H1 (cell line): ENCODE measurements around the gene TRIM32. TPM values are rescaled to one million over a fixed set of nuclear protein-coding genes. Genes with fewer than 3 reads are reported as not detected.

ENCODE experiments used
- CTCF ChIA-PET: fragments of 300-600 bp; sonication (Branson Sonifier 250); formaldehyde crosslinking; loops from one replicate; lab custom pipeline; 2021; ENCODE audit not compliant: partially characterized antibody; lab: Charles Lee
- POLR2A ChIA-PET: fragments of 300-600 bp; sonication (Branson Sonifier 250); formaldehyde crosslinking; loops from one replicate; lab custom pipeline; 2021; ENCODE audit warnings: inconsistent platforms; ENCODE audit not compliant: partially characterized antibody; lab: Charles Lee
- DNase-seq, 2 experiments: peaks; one replicate each; pipeline versions ENCODE4 v3.0.0 to v3.0.0-alpha.2; 2010 to 2022; ENCODE audit warnings: low spot score in 2 of 2, low read depth in 1 of 2, mixed read lengths in 1 of 2
- FAIRE-seq: peaks from 2 replicates; lab custom pipeline; 2011; peaks lifted over from hg19 to GRCh38; lab: Jason Lieb, UNC
- H2AFZ ChIP-seq: 2 replicates; pipeline ENCODE4 v1.8.1; 2012; ENCODE audit warnings: low read length, inconsistent platforms
- H2AK5ac ChIP-seq: 2 replicates; pipeline ENCODE4 v1.6.1; 2013; ENCODE audit warnings: low read depth, low read length
- H2BK120ac ChIP-seq: replicated peaks from 2 replicates; pipeline ENCODE3; 2013; ENCODE audit warnings: low read depth, low read length, inconsistent platforms
- H2BK12ac ChIP-seq: 2 replicates; pipeline ENCODE4 v1.6.1; 2013; ENCODE audit warnings: low read depth, low read length
- H2BK15ac ChIP-seq: 2 replicates; pipeline ENCODE4 v1.6.1; 2013; ENCODE audit warnings: low read length
- H2BK20ac ChIP-seq: 2 replicates; pipeline ENCODE4 v1.6.1; 2013; ENCODE audit warnings: low read length
- H2BK5ac ChIP-seq: 2 replicates; pipeline ENCODE4 v1.6.1; 2013; ENCODE audit warnings: low read depth, low read length
- H3K14ac ChIP-seq: 2 replicates; pipeline ENCODE4 v1.6.1; 2013; ENCODE audit warnings: inconsistent platforms; ENCODE audit not compliant: insufficient read length
- H3K18ac ChIP-seq: 2 replicates; pipeline ENCODE4 v1.6.1; 2013; ENCODE audit warnings: low read length; ENCODE audit errors: extremely low read depth
- H3K23ac ChIP-seq: 2 replicates; pipeline ENCODE4 v1.6.1; 2013; ENCODE audit warnings: inconsistent platforms; ENCODE audit not compliant: insufficient read length
- H3K23me2 ChIP-seq: 2 replicates; pipeline ENCODE4 v1.6.1; 2013; ENCODE audit warnings: low read depth, low read length
- H3K27ac ChIP-seq: 2 replicates; pipeline ENCODE4 v1.6.1; 2011; ENCODE audit warnings: low read depth, low read length, inconsistent platforms
- H3K27me3 ChIP-seq, 4 experiments: replicated peaks in 1 of 4; 1 replicate in 1 of 4; 2 replicates in 3 of 4; pipeline versions ENCODE4 v1.6.1 to v1.8.1; 2011 to 2013; ENCODE audit warnings: low read length in 3 of 4, mild to moderate bottlenecking in 3 of 4, inconsistent platforms in 2 of 4, mixed read lengths in 2 of 4, moderate library complexity in 1 of 4; ENCODE audit not compliant: control insufficient read depth in 3 of 4, insufficient read depth in 3 of 4; ENCODE audit errors: extremely low read depth in 1 of 4
- H3K36me3 ChIP-seq, 4 experiments: 2 replicates each; pipeline versions ENCODE4 v1.6.1 to v1.8.1; 2011 to 2013; ENCODE audit warnings: mild to moderate bottlenecking in 4 of 4, low read length in 3 of 4, moderate library complexity in 2 of 4, control low read depth in 1 of 4, inconsistent platforms in 1 of 4; ENCODE audit not compliant: insufficient read depth in 4 of 4, control insufficient read depth in 2 of 4
- H3K4ac ChIP-seq: replicated peaks from 2 replicates; pipeline ENCODE3; 2013; ENCODE audit warnings: low read length, low read depth, mixed read lengths, inconsistent platforms; ENCODE audit not compliant: insufficient read length
- H3K4me1 ChIP-seq, 4 experiments: replicated peaks in 1 of 4; 1 replicate in 1 of 4; 2 replicates in 3 of 4; pipeline versions ENCODE4 v1.6.1 to v1.8.1; 2011 to 2013; ENCODE audit warnings: low read length in 3 of 4, inconsistent platforms in 2 of 4, mixed read lengths in 1 of 4; ENCODE audit not compliant: insufficient read depth in 4 of 4, control insufficient read depth in 3 of 4
- H3K4me2 ChIP-seq, 2 experiments: 2 replicates each; pipeline versions ENCODE4 v1.6.1 to v1.8.1; 2011 to 2013; ENCODE audit warnings: low read depth in 2 of 2, low read length in 2 of 2, control low read depth in 1 of 2, inconsistent platforms in 1 of 2, mild to moderate bottlenecking in 1 of 2; ENCODE audit not compliant: insufficient read depth in 1 of 2
- H3K4me3 ChIP-seq, 4 experiments: fragments of 200-600, 300-600 bp in 1 of 4; sonication (generic), shearing (Covaris generic), sonication (Bioruptor Twin) in 1 of 4; 2 replicates each; pipeline versions ENCODE4 v1.5.1 to v1.8.1; 2011 to 2016; ENCODE audit warnings: low read length in 4 of 4, low read depth in 3 of 4, control low read depth in 2 of 4, inconsistent platforms in 2 of 4, mild to moderate bottlenecking in 2 of 4, mixed read lengths in 1 of 4, moderate library complexity in 1 of 4; ENCODE audit not compliant: insufficient read depth in 2 of 4; ENCODE audit errors: extremely low read depth in 1 of 4
- H3K56ac ChIP-seq: replicated peaks from 2 replicates; pipeline ENCODE3; 2013; ENCODE audit warnings: low read depth, mild to moderate bottlenecking, mixed read lengths, low read length, inconsistent platforms; ENCODE audit not compliant: insufficient read length
- H3K79me1 ChIP-seq: 2 replicates; pipeline ENCODE4 v1.6.1; 2013; ENCODE audit warnings: low read depth, low read length, control low read depth
- H3K79me2 ChIP-seq, 2 experiments: 2 replicates each; pipeline versions ENCODE4 v1.6.1 to v1.8.1; 2012 to 2013; ENCODE audit warnings: low read length in 2 of 2, mild to moderate bottlenecking in 2 of 2, inconsistent platforms in 1 of 2; ENCODE audit not compliant: insufficient read depth in 2 of 2, control insufficient read depth in 1 of 2
- H3K9ac ChIP-seq, 4 experiments: replicated peaks in 1 of 4; 1 replicate in 1 of 4; 2 replicates in 3 of 4; pipeline versions ENCODE4 v1.6.1 to v1.8.1; 2011 to 2013; ENCODE audit warnings: low read depth in 3 of 4, low read length in 3 of 4, control low read depth in 2 of 4, mild to moderate bottlenecking in 2 of 4, moderate library complexity in 2 of 4, inconsistent platforms in 1 of 4; ENCODE audit errors: extremely low read depth in 1 of 4
- H3K9me3 ChIP-seq, 2 experiments: 2 replicates each; pipeline versions ENCODE4 v1.6.1 to v1.8.1; 2012 to 2013; ENCODE audit warnings: mild to moderate bottlenecking in 2 of 2, moderate library complexity in 2 of 2, control low read depth in 1 of 2, inconsistent platforms in 1 of 2, low read depth in 1 of 2, low read length in 1 of 2, mixed read lengths in 1 of 2; ENCODE audit not compliant: insufficient read depth in 2 of 2
- H4K20me1 ChIP-seq, 2 experiments: replicated peaks in 1 of 2; 2 replicates each; pipeline versions ENCODE3 to v1.8.1; 2011 to 2013; ENCODE audit warnings: inconsistent platforms in 2 of 2, low read length in 2 of 2, mild to moderate bottlenecking in 1 of 2; ENCODE audit not compliant: insufficient read depth in 2 of 2, control insufficient read depth in 1 of 2
- H4K5ac ChIP-seq: 2 replicates; pipeline ENCODE4 v1.6.1; 2013; ENCODE audit warnings: low read length, low read depth, mixed read lengths, inconsistent platforms; ENCODE audit not compliant: insufficient read length
- H4K8ac ChIP-seq: 2 replicates; pipeline ENCODE4 v1.8.0; 2013; ENCODE audit warnings: mild to moderate bottlenecking, moderate library complexity, low read length, inconsistent platforms; ENCODE audit not compliant: insufficient read depth; ENCODE audit errors: extremely low read depth
- H4K91ac ChIP-seq: replicated peaks from 2 replicates; pipeline ENCODE3; 2013; ENCODE audit warnings: low read length, mixed read lengths, inconsistent platforms; ENCODE audit not compliant: insufficient read length
- E2F6 ChIP-seq: IDR thresholded peaks from 2 replicates; pipeline ENCODE4 v1.6.1; 2012; ENCODE audit warnings: inconsistent platforms
- EZH2 ChIP-seq: fragments of 200-600 bp; sonication (generic); IDR thresholded peaks from 2 replicates; pipeline ENCODE4 v1.7.1; 2012; ENCODE audit warnings: low read depth, mild to moderate bottlenecking, moderate library complexity, low read length, inconsistent platforms; ENCODE audit not compliant: severe bottlenecking
- PHF8 ChIP-seq: fragments of 200-600 bp; sonication (generic); conservative IDR thresholded peaks from 2 replicates; pipeline ENCODE4 v1.7.1; 2012; ENCODE audit warnings: low read depth, mild to moderate bottlenecking, inconsistent platforms, low read length, moderate library complexity
- RNF2 ChIP-seq: fragments of 200-900, 300-1000 bp; sonication (generic); IDR thresholded peaks from 2 replicates; pipeline ENCODE4 v1.7.1; 2016; ENCODE audit warnings: borderline replicate concordance, low read depth, mild to moderate bottlenecking, antibody characterized with exemption, low read length; ENCODE audit not compliant: poor library complexity, severe bottlenecking; ENCODE audit errors: missing control alignments
- RXRA ChIP-seq: IDR thresholded peaks from 2 replicates; pipeline ENCODE4 v1.6.1; 2011; ENCODE audit warnings: low read depth, mild to moderate bottlenecking, low read length, moderate library complexity; ENCODE audit not compliant: insufficient read depth
- SAP30 ChIP-seq: fragments of 300-600 bp; sonication (generic); IDR thresholded peaks from 2 replicates; pipeline ENCODE4 v1.7.1; 2012; ENCODE audit warnings: low read length, moderate library complexity, mild to moderate bottlenecking, inconsistent platforms; ENCODE audit not compliant: insufficient read depth, insufficient replicate concordance
- SUZ12 ChIP-seq: fragments of 200-600 bp; sonication (generic); IDR thresholded peaks from 2 replicates; pipeline ENCODE4 v1.6.1; 2012; ENCODE audit warnings: mild to moderate bottlenecking, inconsistent platforms, low read length, moderate library complexity, mixed read lengths
- TCF12 ChIP-seq: IDR thresholded peaks from 2 replicates; pipeline ENCODE4 v1.6.1; 2011; ENCODE audit warnings: low read depth, mild to moderate bottlenecking, low read length
- USF2 ChIP-seq: IDR thresholded peaks from 2 replicates; pipeline ENCODE4 v1.6.1; 2011; ENCODE audit warnings: low read length, improper control_type of control experiment
- ZNF274 ChIP-seq: IDR thresholded peaks from 2 replicates; pipeline ENCODE4 v1.7.0; 2012; ENCODE audit warnings: low read length, borderline replicate concordance; ENCODE audit errors: extremely low read depth
- WGBS, 2 experiments: shearing (Covaris generic) in 1 of 2; methylation state at CpG; one replicate each; pipeline versions ENCODE4 v1.1.6 to v1.1.7; 2013 to 2015; ENCODE audit warnings: low lambda C conversion rate in 2 of 2, mixed read lengths in 2 of 2, inconsistent platforms in 1 of 2, low coverage in 1 of 2, missing lambda C conversion rate in 1 of 2; ENCODE audit not compliant: insufficient replicate concordance in 2 of 2, insufficient coverage in 1 of 2, insufficient read length in 1 of 2; ENCODE audit errors: extremely low coverage in 1 of 2, missing lambda C conversion rate in 1 of 2; 5-methylcytosine and 5-hydroxymethylcytosine counted together
- polyA plus RNA-seq, 7 experiments: library from polyadenylated mRNA; depleted of rRNA in 3 of 7; stranded (reverse) in 5 of 7; unstranded in 2 of 7; fragments of >200 nt in 5 of 7; fragments of 200-250 nt in 2 of 7; gene quantifications; 1 replicate in 5 of 7; 2 replicates in 1 of 7; 4 replicates in 1 of 7; pipeline versions ENCODE4 v1.2.1 to v1.2.3, GENCODE V29; 2011 to 2013; ENCODE audit warnings: missing spikeins in 2 of 7, mixed read lengths in 2 of 7
- total RNA-seq: library from RNA; stranded (reverse); fragmentation: NEBNext Ultra II Directional; extraction: Animal tissue kit (Norgen Biotek cat#: 25700); gene quantifications from 2 replicates; pipeline ENCODE4 v1.2.1, GENCODE V29; 2021

TRIM32 gene
- total and polyA plus RNA-seq, 2 of the 8 experiments (the other 6 are each of a cell fraction or from before 2014, with no cell fraction given), result 10.5 to 17.3 TPM

GRCh38 chr9:116737152-116737546, 50.0 kb downstream of the TRIM32 start:
- FAIRE-seq (no peak), DNase-seq (peak; percentile 75 to 98)
- H3K4me1 ChIP-seq, result peaks cover 0 to 9% (median 5%) of the 10 kb centered on the region in 4 experiments; a peak in 2 of 7 replicates
- ChIA-PET CTCF (interaction anchor here (0.6 to 11.9 kb wide), 68 partner anchors 8 to 1043 kb away, joined by 3 to 308 read pairs (median 4); no protein-coding TSS in a partner anchor), POLR2A (interaction anchor here (0.7 to 1.3 kb wide), 3 partner anchors 105 to 123 kb away, joined by 3 read pairs; no protein-coding TSS in a partner anchor)
- H3K4me2 ChIP-seq, result no peak overlapping the region
- H4K91ac ChIP-seq, result no peak overlapping the region
- H2BK120ac ChIP-seq, result no peak overlapping the region
- no peak overlapping the region for H3K9ac ChIP-seq
- H2BK15ac ChIP-seq, result no peak overlapping the region
- no peak overlapping the region for H3K27ac ChIP-seq
- H3K18ac ChIP-seq, result no peak overlapping the region
- H2BK5ac ChIP-seq, result no peak overlapping the region
- H2AK5ac ChIP-seq, result no peak overlapping the region
- H2BK20ac ChIP-seq, result no peak overlapping the region
- no peaks in the 10 kb centered on the region for H3K79me2 ChIP-seq
- no peak overlapping the region for H4K8ac ChIP-seq
- H3K36me3 ChIP-seq, result no peaks in the 10 kb centered on the region
- WGBS, 2 experiments, result 23% methylated on average over 16 of the region's 16 CpGs; no CpG with 5 or more reads in 1 of the 2 experiments
- no peak overlapping the region for H3K4ac ChIP-seq
- H3K79me1 ChIP-seq, result no peaks in the 10 kb centered on the region
- no peaks in the 10 kb centered on the region; the same call in 1 of the 2 replicates for H3K23me2 ChIP-seq
- H3K27me3 ChIP-seq, result no peaks in the 10 kb centered on the region; a peak in 1 of 7 replicates
- no peak overlapping the region for H3K23ac ChIP-seq
- no peaks in the 10 kb centered on the region for H4K20me1 ChIP-seq
- no peak overlapping the region for H4K5ac ChIP-seq
- H2BK12ac ChIP-seq, result no peak overlapping the region
- H2AFZ ChIP-seq, result no peak overlapping the region
- H3K9me3 ChIP-seq, result no peaks in the 10 kb centered on the region
- H3K4me3 ChIP-seq, result no peak overlapping the region
- H3K14ac ChIP-seq, result no peak overlapping the region
- H3K56ac ChIP-seq, result no peak overlapping the region
- TF ChIP-seq ZNF274 (no peak), EZH2 (no peak), RXRA (peak; percentile 13; the same call in 1 of the 2 replicates), E2F6 (no peak), SUZ12 (no peak), USF2 (no peak), TCF12 (0 out of 2 replicates have a peak, but pooled peaks have one; percentile 45), RNF2 (no peak), PHF8 (no peak), SAP30 (no peak)
